ENCODE results near the gene TSPOAP1.

Gene TSPOAP1

DNA sequence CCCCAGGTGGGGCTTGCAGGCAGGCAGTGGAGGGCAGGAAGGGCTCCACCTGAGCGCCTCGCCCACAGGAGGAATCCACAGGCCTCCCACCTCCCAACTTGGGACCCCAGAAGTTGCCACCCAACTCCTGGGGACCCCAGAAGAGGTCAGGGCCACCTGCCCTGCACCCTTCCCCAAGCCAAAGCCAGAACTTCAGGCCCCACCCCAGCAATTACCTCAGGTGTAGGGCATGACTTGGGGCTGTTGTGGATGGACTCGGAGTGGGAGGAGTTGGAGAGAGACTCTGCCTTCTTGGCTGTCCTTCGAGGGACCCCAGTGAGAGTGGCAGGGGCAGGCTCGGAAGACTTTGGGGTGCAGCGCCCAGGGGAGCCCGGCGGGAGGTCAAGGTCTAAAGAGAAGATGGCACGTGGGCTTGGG lies 10.5 kb downstream of the TSPOAP1 start:
- no peak for DNase-seq (ENCODE audit: low read depth in 2 of 3, low spot score in 1 of 3)

GRCh38 chr17:58317421-58318064 lies 11.1 kb downstream of the TSPOAP1 start:
- DNase-seq (ENCODE audit: low read depth in 2 of 3, low spot score in 1 of 3): peak in 2 of 3 donors; percentile 59 to 78

DNA sequence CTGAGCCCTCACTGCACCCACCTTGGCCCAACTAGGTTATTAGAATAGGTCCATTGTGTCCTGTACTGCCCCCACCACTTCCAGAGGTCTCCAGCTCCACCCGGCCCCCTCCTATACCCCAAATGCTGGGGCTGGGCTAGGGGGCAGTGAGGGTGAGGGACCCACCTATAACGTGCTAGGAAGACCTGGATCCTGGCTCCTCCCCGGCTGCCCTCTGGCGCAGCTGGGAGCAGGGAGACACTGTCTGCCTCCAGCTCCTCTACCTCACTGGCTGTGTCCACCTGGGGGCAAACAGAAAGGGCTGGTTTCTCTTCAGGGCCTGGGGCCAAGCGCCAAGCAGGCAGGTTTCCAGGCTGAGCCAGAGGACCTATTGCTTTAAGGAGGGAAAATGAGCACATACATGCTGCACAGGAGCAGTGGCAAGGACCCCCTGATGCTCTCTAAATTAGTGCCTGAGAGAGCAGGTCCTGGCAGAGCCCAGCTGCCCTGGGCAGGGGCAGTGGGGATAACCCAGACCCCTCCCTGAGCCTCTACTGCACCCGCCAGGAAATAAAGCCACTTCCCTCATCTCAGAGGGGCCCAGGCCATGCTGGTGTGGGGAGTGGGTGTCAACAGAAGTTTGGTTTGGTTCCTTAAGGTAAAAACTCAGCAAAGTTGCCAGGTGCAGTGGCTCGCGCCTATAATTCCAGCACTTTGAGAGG lies 12.2 kb downstream of the TSPOAP1 start:
- no peak for DNase-seq (ENCODE audit: low read depth in 2 of 3, low spot score in 1 of 3)

DNA sequence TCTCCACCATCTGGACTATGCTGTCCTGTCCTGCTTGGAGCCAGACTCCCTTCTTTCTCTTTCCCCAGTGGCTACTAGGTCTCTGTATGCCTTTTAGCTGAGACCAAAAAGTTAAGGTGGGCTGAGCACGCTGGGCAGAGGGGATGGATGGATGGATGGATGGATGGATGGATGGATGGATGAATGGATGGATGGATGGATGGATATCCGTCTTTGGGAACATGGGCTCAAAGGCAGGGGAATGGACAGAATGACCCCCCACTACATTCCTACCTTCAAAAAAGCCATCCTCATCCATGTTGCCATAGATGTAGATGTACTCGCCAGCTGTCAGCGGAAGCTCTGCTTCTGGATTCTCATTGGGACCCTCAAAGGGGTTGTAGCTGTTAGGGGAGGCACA lies 12.8 kb downstream of the TSPOAP1 start:
- no peak for DNase-seq (ENCODE audit: low read depth in 2 of 3, low spot score in 1 of 3)

DNA sequence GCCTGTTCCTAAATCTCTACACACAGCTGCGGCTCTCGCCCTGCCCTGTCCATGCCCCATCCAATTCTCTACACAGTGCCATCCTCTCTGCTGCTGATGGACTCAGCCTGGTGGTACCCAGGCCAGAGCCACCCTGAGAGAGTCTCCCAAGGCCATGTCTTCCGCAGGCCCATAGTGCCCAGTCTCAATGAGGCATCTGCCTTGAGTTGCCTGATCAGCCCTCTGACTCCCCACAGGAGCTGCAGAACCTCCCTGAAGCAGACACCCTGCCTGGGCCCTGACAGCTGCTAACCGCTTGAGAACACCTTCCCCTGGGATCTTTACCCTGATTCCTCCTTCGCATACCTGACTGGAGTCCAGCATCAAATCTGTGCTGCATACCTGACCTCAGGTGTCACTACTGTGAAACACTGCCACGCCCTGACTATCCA lies 13.3 kb downstream of the TSPOAP1 start:
- no peak for DNase-seq (ENCODE audit: low read depth in 2 of 3, low spot score in 1 of 3)

DNA sequence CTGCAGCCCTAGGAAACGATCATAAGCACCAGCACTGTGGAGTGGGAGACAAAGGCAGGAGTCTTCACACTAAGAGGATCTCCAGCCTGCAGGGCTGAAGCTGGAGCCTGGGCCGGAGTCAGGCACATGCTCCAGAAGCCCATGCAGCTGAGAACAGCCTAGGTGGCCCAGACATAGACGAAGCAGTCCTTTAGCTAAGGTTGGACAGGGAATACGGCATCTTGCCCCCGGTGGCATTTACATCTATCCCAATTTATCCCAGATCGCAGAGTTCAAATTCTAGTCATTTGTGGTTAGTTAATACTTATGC lies 13.9 kb downstream of the TSPOAP1 start:
- no peak for DNase-seq (ENCODE audit: low read depth in 2 of 3, low spot score in 1 of 3)

- no peak for DNase-seq (ENCODE audit: low read depth in 2 of 3, low spot score in 1 of 3)
These were observed 14.5 kb downstream of the TSPOAP1 start for GRCh38 chr17:58313815-58314705.

DNA sequence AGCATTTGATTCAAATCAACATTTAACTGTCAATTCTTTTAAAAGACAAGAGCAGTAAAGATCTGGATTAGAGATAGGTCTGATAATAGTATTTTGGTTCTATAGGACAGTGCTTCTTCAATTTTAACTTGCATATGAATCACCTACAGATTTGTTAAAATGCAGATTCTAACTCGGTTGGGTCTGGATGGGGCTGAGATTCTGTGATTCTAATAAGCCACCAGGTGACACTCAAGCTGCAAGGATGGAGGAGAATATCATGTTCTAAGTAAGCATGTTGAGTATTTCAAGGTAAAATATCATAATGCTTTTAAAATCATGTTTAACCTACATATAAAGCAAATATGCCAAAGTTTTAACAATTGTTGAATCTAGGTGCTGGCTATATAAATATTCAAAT lies 15.8 kb downstream of the TSPOAP1 start:
- DNase-seq (ENCODE audit: low read depth in 2 of 3, low spot score in 1 of 3): no peak

DNA sequence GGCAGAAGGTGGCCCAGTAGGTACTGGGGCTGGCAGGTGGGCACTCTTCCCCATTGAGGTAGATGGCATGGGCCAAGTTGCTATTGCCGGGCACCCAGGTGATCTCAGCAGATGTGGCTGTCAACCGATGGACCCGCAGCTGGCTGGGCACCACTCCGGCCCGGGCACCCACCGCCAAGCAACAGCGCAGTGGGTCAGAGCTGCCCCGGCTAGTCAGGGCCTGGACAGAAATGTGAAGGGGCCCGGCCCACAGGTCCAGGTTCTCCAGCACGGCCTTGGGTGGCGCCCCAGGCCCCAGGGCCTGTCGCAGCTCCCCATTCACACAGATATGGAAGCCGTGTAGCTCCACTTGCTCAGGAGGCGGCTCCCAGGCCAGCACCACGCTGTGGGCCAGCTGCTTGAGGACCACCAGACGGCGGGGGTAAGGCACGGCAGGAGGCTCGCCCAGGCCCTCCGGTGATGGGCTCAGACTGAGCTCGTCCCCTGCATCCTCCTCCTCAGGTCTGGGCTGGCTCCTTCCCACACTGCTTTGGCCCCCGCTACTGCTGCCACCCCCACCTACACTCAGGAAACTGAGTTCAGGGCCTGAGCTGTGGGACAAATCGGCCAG lies 16.5 kb downstream of the TSPOAP1 start:
- DNase-seq (ENCODE audit: low read depth in 2 of 3, low spot score in 1 of 3): no peak

DNA sequence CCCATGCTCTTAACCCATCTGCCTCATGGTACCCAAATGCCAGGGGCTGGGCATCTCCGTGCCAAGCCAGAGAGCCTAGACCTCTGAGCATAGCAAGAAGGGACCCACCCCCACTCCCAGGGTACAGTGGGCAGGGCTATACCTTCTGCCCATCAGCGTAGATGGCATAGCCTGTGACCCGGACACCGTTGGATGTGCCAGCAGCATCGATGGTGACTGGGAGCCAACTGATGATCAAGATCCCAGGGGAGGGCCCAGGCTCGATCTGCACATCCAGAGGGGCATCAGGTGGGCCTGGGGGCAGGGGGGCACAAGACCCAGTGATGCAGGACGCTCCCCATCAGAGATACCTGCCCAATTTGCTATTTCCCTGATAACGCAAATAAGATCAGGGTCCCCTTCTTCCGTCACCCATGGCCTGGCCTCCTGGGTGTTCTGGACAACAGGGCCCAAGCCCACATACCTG lies 17.1 kb downstream of the TSPOAP1 start:
- no peak for DNase-seq (ENCODE audit: low read depth in 2 of 3, low spot score in 1 of 3)

GRCh38 chr17:58310511-58311428 lies 17.8 kb downstream of the TSPOAP1 start:
- DNase-seq (ENCODE audit: low read depth in 2 of 3, low spot score in 1 of 3): no peak

GRCh38 chr17:58309918-58310259 lies 18.7 kb downstream of the TSPOAP1 start:
- DNase-seq (ENCODE audit: low read depth in 2 of 3, low spot score in 1 of 3): no peak

DNA sequence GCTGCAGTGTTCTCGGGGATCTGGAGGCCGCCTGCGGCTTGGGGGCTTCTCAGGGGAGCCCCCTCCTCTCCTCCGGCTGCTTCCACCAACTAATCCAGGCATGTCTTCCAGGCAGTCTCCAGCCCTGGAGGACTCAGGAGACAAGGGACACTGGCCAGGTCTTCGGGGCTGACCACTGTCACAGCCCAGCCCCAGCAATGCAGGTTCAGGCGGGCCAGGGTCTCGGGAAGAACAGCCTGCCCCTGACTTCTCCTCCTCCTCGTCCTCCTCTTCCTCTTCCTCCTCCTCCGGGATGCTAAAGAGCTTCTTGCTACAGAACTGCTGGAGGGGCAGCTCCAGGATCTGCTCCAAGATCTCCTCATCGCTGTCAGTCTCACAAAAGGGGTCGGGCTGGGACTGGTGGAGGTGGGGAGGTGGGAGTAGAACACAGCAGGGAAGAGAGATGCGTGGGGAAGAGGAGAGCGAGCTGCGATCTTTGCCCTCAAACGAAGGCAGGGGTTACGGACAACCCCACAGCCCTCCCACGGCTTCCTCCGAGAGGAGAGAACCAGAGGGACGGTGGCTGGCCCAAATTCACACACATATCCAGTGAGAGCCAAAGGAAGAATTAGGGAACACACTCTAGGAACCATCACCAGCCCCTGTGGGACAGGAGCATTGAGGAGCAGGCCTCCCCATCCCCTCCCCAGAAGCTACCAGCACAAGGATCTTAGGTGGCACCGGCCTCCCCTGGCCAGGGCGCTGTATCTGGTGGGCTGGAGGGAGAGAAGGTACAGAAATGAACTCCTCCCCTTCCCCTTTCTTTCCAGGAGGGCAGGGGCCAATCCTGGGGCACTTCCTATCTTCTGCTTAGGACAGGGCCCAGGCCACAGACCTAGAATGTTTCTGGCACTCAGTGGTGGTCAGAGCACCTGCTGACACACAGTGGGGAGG lies 19.3 kb downstream of the TSPOAP1 start:
- no peak for DNase-seq (ENCODE audit: low read depth in 2 of 3, low spot score in 1 of 3)

- DNase-seq (ENCODE audit: low read depth in 2 of 3, low spot score in 1 of 3): no peak
These were observed 20.2 kb downstream of the TSPOAP1 start for GRCh38 chr17:58308173-58308984.

- DNase-seq (ENCODE audit: low read depth in 2 of 3, low spot score in 1 of 3): no peak
These were observed 21.0 kb downstream of the TSPOAP1 start for GRCh38 chr17:58307468-58308172.

DNA sequence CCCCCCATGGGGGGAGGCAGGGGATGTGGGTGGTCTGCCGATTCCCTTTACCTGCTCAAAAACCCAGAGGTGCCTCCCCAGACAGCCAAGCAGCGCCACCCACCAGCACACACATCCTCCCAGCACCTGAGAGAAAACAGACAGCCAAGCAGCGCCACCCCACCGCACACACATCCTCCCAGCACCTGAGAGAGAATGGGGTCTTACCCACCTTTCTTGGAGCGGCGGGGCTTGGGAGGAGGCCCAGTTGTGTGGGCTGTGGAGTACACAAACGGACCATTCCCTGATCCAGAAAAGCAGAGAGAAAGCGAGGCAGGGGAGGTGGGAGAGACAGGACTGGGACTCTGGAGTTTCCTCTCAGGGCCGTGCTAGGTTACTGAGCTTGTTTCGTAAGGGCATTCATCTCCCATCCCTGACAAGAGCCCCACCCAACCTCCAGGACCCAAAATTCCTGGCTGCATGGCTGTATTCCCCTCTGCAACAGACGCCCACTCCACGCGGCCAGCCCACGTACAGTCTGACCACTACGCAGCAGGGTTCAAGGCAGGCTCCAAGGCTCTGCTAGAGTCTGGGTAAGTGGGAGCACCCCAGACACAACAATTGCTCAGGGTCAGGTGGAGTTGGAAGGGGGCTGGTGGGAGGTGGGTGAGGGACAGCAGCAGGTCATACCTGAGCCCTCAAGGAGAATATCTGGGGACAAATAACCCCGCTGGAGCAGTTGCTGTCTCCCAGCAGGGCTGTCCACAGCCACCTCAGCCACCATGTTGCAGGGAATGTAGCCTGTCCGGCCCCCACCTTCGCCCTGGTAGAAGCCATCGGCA lies 22.3 kb downstream of the TSPOAP1 start:
- DNase-seq (ENCODE audit: low read depth in 2 of 3, low spot score in 1 of 3): no peak

- DNase-seq (ENCODE audit: low read depth in 2 of 3, low spot score in 1 of 3): no peak
These were observed 23.0 kb downstream of the TSPOAP1 start for GRCh38 chr17:58305626-58306025.

Data from stimulated activated CD4-positive, alpha-beta T cell treated with anti-CD3 and anti-CD28 coated beads, Interleukin-12 subunit alpha, Interleukin-12 subunit beta, amount 100 ng/mL, for 48 hours (primary cell).